Measurements from ENCODE around the gene WDR19.
A peak's percentile ranks its signal among the peaks of the same experiment; 100 is the strongest.
"Not testable (repeated sequence)": the region's sequence is repeated elsewhere in the genome, so short reads cannot be mapped to it uniquely, and the experiment has no call there.

WDR19 gene

DNA sequence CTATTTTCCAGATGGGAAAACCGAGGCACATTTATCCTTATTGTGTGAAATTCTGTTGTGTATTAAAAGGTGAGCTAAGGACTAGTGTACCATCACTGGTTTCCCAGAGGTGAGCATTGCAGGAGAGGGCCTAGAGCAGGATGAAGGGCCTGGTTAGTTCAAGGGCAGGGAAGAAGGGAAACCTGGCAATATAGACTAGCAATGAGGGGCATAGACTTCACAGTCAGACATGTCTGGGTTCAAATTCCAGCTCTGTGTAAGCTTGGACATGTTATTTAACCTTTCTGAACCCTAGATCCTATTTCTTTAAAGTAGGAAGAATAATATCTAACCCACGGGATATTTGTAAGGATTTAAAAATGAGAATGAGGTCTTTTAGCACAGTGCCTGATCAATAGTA is 50.8 kb downstream of the WDR19 start:
- DNase-seq (ENCODE audit: low spot score), result no peak

DNA sequence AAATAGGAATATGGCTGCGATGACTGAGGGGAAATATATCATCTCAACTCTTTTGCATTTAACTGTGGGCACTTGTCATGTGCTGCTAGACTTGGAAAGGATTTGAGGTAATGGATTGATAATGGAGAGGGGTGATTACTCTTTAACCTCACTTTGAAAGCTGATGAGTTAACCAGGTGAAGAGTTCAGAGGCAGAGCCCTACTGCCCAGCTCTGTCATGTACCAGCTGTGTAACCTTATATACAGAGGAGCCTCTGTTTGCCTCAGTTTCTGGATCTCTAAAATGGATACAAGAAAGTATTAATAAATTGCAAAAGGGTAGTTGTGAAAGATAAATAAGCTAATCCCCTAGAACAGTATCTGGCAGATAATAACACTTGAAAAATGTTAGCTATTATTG is 51.5 kb downstream of the WDR19 start:
- no peak for DNase-seq (ENCODE audit: low spot score)

DNA sequence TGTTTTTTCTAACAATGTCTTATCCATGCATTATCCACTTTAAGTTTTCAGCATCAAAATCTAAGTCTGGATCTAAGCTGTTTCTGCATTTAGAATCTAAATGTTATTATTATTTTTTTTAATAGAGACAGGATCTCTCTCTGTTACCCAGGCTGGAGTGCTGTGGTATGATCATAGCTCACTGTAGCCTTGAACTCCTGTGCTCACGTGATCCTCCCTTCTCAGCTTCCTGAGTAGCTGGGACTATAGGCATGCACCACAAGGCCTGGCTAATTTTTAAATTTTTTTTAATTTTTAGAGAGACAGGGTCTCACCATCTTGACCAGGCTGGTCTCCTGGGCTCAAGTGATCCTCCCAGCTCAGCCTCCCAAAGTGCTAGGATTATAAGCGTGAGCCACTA is 52.7 kb downstream of the WDR19 start:
- no peak for DNase-seq (ENCODE audit: low spot score)

DNA sequence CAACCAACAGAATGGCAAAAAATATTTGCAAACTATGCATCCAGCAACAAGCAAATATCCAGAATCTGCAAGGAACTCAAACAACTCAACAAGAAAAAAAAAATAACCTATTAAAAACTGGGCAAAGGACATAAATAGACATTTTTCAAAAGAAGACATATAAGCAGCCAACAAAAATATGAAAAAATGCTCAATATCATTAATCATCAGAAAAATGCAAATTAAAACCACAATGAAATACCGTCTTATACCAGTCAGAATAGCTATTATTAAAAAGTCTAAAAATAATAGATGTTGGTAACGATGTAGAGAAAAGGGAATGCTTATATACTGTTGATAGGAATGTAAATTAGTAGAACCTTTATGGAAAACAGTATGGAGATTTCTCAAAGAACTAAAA is 53.4 kb downstream of the WDR19 start:
- no peak for DNase-seq (ENCODE audit: low spot score)

DNA sequence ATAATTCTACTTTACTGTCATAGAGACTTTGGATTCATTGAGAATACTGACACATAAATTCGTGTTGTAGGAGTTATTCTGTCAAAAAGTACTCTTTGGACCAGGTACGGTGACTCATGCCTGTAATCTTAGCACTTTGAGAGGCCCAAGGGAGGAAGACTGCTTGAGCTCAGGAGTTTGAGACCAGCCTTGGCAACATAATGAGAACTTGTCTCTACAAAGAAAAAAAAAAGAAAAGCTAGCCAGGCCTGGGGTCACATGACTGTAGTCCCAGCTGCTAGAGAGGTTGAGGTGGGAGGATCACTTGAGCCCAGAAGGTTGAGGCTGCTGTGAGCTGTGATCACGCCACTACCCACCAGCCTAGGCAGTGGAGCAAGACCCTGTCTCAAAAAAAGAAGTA is 54.9 kb downstream of the WDR19 start:
- peak; percentile 66 for DNase-seq (ENCODE audit: low spot score)

DNA sequence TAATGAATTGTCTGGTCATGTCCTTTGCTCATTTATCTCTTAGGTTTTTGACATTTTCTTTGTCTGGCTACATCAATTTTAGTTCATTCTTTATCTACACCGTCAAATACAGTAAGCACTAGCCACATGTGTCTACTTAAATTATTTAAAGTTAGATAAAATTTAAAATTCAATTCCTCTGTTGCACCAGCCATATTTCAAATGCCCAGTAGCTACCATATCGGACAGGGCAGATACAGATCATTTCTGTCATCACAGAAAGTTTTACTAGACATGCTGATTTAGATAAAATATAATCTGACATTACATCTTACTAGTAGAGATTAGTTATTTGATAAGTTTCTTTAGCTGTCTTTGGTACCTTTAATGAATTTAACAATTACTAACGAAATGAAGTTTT is 61.1 kb downstream of the WDR19 start:
- DNase-seq (ENCODE audit: low spot score), result no peak

DNA sequence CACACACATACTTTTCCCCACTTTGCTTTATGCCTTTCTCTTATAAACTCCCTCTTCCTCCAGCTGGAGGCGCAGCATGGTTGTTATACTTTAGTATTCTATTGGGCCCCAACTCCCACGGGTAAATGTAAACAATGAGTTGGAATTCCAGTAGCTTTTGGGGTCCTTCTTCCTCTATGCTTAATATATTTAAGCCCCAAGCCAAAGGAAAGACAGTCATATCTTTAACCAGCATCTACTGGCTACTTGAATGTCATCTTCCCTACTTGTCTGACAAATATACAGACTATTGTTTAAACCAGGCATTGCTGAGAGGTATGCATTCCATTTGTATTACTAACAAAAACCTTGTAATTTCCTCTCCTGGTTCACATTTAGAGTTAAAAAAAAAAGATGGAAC is 72.9 kb downstream of the WDR19 start:
- no peak for DNase-seq (ENCODE audit: low spot score)

DNA sequence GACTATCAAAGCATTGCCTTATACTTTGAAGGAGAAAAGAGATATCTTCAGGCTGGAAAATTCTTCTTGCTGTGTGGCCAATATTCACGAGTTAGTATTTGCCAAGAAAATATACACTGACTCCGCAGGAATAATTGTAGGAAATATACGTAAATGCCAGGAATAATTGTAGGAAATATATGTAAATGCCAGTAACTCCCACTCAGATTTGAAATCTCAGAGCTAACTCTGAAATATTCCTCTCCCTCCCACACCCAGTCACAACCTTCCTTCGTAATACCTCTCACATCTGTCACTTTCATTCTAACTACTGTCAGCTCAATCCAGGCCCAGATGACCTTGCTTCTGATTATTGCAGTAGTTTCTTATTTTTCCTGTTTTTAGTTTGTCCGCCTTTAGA is 73.5 kb downstream of the WDR19 start:
- DNase-seq (ENCODE audit: low spot score), result peak; percentile 56

DNA sequence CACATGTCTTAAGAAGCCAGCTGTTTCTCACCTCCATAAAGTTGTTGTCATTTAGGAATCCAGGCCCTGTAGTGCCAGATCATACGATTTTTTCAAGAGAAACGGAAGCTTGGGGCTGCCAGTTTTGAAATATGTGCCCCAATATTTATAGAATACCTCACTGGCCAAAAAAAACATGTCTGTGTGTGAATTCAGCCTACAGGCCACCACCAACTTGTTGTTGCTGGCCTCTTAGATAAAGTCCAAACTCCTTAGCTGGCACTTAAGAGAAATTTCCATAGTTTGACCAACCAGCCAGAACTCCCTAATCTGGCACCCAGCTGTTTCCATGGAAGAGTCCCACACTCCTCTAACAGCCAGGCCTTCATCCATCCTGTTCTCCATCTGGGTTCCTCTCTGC is 74.1 kb downstream of the WDR19 start:
- DNase-seq (ENCODE audit: low spot score), result no peak

DNA sequence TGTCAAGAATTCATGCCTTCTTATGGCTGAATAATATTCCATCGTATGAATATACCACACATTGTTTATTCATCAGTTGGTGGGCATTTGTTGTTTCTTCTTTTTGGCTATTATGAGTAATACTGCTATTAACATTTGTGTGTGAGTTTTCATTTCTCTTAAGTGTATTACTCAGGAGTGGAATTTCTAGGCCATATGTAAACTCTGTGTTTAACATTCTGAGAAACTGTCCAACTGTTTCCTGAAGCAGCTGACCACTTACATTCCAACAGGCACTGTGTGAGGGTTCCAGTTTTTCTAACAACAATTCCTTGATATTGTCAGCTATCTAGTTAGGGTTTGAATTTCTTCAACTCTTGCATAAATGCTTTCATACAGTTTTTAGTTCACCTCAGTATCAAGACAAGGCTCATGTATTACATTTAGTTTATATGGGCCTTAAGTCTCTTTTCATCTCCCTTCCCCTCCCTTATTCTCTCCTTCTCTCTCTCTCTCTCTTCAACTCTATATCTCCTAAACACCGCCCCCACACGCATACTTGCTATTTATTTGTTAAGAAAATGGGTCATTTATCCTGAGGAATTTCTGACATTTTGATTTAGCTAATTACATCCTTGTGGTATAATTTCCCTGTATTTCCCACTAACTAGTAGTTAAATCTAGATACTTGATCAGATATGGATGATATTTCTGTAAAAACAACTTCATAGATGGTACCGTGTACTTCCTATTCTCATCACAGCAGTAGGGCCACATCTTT is 77.4 kb downstream of the WDR19 start:
- DNase-seq (ENCODE audit: low spot score), result no peak

DNA sequence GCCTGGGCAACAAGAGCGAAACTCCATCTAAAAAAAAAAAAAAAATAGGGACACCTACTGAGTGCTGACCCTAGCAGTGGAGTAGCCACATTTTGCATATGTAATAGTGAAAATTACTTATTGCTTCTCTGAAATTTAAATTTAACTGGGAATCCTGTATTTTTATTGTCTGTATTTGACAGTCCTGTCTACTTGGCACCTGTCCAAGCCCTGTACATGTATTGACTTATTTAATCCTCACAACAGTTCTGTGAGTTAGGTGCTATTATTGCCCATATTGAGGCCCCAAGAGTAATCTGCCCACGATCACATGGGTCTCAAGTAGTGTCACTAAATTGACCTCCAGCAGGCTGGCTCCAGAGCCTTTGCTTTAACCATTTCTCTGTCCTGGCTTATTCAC is 81.6 kb downstream of the WDR19 start:
- DNase-seq (ENCODE audit: low spot score), result no peak

DNA sequence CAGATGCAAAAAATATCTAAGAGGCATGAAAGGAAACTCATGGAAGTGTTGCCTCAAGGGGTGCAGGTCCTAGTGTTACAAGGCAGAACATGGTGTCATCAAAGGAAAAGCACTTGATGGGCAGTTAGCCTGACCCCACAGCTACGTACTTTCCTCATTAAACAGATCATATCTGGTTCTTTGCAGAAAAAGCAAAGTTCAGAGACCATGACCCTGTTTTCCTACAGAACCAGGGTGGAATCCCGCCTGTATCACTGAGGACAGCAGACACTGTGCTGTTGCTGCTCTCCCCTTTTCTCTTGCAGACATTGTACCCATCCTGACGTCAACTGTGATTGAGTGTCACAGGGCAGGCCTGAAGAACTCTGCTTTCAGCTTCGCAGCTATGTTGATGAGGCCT is 92.2 kb downstream of the WDR19 start:
- DNase-seq (ENCODE audit: low spot score), result no peak

DNA sequence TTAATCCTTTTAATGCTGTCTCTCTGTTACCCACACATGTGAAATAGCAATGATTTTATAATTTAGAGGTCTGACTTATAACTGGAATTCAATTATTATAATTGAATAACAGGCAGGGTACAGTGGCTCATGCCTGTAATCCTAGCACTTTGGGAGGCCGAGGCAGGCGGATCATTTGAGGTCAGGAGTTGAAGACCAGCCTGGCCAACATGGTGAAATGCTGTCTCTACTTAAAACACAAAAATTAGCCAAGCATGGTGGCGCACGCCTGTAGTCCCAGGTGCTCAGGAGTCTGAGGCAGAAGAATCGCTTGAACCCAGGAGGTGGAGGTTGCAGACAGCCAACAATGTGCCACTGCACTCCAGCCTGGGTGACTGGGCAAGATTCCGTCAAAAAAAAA is 95.3 kb downstream of the WDR19 start:
- not testable (repeated sequence) for DNase-seq (ENCODE audit: low spot score)

DNA sequence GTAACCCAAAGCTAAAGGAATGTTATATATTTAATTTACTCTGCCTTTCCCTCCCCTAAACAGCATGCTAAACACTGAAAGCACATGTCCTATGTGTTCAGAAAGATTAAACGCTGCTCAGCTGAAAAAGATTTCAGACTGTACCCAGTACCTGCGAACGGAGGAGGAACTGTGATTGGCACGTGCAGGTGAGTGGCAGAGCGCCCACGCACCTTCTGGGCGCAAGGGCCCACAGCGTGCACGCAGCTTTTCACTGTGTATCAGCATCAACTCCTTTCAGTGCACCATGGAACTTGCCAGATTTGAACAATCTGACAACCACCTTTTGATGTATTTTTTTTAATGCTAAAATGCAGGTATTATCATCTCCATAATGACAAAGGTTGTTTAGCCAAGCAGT is 96.1 kb downstream of the WDR19 start:
- peak; percentile 39 for DNase-seq (ENCODE audit: low spot score)

DNA sequence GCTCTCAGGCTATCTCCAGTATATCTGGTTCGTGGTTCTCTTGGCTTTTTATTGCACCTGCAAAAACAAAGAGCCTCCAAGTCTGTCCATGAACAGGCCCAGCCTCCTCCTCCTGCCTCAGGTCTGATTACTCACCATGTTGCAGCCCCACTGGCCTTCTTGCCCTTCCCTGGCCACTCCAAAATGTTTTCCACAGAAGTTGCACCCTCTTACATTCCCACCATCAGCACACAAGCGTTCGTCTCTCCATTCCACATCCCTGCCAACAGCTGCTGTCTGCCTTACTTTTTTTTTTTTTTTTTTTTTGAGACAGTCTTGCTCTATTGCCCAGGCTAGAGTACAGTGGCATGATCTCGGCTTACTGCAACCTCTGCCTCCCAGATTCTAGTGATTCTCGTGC is 97.1 kb downstream of the WDR19 start:
- DNase-seq (ENCODE audit: low spot score), result no peak

DNA sequence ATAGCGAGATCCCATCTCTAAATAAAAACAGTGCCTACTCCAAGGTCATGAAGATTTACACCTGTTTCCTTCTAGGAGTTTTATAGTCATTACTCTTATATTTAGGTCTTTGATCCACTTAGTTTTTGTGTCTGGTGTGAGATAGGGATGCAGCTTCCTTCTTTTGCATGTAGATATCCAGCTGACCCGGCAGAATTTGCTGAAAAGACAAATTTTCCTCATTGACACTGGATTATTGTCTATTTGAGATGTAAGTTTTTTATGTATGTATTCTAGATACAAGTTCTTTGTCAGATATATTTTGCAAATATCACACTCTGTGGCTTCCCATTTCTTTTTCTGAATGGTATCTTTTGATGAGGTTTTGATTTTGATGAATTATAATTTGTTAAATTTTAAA is 98.4 kb downstream of the WDR19 start:
- DNase-seq (ENCODE audit: low spot score), result no peak

DNA sequence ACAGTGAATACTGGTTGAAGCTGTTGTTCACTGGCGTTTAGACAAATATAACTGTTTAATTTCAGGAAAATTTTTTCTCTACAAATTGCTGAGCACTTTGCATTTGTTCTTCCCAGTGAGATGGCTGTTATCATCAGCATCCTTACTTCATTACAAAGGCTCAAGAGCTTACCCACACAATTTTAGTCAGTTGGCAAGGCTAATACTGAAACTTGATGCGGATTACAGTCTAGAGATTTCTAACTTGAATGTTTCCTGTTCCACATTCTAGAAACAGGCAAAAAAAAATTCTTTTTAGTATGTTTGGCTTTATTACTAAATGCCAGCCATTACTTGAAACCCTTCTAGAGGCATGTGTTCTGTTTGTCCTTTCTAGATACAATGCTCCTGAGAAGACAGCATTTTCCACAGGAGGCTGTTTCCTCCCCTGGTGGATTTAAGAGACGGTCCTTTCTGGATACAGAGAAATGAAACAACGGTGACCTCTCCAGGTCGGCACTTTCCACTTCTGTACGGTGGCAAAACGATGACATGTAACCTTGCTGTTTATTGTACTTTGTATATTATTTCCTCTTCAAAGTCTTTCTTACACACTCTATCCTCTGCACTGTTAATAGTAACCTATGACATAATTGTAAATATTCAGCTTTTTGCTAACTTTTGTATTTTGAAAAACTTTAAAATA is 102.9 kb downstream of the WDR19 start:
- DNase-seq (ENCODE audit: low spot score), result no peak

DNA sequence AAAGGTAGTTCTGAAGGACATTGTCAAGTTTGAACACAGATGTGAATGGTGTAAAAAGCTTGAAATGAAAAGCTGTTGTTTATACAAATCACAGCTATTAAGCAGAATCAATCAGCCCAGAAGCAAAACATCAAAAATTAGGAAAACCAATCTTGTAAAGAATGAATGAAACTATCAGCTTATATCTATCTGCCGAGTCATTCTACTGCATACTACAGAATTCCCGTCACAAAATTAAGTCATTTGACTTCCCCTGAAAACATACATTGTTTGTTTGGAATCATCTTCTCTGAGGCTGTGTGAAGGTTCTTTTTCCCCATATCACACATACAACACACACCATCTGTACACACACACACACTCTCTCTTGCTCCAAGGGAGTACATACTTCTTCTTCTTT is 103.5 kb downstream of the WDR19 start:
- no peak for DNase-seq (ENCODE audit: low spot score)

DNA sequence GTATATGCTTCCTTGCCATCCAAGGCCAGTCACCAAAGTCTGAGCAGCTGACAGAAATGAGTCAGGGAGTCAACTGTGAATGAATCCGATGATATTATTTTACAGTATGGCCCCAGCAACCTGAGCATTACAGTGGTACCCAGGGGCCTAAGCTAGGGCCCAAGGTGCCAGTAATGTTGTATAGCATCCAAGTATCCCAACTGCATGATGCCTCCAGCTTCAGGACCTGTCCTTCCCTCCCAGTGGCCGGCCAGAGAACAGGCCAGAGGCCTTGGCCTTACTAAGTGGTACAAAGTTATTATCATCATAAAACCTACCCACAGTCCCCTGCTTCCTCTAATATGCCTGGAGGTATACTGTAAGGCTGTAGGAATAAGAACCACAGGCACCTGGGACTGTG is 103.9 kb downstream of the WDR19 start:
- no peak for DNase-seq (ENCODE audit: low spot score)

DNA sequence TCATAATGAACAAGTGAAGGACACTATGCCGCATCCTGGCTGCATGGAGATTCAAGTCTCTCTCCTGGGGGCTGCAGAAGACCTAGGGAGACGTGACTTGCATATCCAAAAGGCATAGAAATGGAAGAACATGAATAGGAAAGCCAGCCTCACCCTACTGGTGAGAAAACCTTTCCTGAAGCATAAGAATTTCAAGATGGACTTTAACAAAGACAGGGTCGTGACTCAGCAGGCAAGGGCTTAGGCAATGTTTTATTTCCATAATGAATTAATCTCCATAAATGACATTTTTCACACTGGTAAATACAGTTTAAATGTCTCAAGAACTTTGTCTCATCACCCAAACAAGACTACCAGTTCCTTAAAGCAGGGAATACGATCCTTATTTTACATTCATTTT is 104.9 kb downstream of the WDR19 start:
- DNase-seq (ENCODE audit: low spot score), result no peak

DNA sequence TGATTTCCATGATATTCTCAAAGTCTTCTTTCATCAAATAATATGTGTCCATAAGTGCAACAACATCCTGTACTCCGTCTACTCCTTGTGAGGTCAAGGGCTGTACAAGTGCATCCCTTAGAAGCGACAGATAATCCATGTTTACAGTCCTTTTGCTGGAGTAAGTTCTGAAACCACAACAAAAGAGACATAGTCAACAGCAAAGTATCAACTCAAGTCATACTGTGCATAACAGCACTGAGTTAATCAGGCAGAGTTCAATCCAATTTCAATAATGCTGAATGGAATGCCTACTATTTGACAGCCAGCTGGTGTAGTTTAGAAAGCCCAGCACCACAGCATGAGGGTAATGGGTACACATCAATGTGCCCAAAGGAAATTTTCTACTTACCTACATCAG is 109.4 kb downstream of the WDR19 start:
- no peak for DNase-seq (ENCODE audit: low spot score)

DNA sequence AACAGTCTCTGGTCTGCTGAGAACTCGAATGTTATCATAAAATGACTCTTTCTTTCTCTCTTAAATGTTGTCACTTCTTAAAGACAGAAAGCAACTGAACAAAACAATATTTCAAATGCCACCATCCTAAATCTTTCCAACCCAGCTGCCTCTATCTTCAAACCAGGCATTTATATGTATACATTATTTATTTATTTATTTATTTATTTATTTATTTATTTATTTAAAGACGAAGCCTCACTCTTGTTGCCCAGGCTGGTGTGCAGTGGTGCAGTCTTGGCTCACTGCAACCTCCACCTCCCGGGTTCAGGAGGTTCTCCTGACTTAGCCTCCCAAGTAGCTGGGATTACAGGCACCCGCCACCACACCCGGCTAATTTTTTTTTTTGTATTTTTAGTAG is 110.1 kb downstream of the WDR19 start:
- DNase-seq (ENCODE audit: low spot score), result not testable (repeated sequence)

DNA sequence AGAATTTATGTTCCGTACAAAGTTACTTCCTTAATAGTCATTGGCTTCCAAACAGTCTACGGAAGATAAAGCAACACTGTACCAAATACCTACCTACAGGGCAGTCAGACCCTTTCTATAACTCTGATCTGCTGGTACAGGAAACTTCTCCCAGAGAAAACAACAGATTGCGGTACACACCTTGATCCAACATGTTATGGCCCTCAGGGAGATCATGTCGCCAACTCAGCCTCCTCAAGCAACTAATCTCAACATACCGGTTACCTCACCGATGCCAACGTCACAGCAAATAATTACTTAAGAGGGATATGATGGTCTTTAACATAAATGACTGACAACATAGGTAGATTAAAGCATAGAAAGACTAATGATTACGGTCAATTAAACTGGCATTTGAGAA is 113.5 kb downstream of the WDR19 start:
- no peak for DNase-seq (ENCODE audit: low spot score)

DNA sequence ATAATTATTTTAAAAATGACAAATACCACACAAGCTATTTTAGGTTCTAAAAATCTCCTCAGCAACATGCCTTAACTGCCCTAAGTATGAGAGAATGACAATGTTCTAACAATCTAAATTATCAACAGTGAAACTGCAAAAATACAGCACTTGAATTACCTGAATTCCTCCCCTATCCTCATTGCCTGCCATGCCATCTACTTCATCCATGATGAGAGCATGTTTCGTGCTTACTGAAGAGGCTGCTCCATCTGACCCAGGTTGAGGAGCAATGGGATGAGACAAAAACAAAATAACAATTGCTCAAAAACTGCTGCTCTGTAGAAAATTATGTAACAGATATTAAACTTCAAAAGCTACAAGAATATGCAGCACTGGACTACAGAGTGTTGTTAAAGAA is 120.6 kb downstream of the WDR19 start:
- DNase-seq (ENCODE audit: low spot score), result no peak

Data from putamen (tissue), 1 donor.